IMR-90 (cell line): Measurements from ENCODE around the gene PARD3. TPM values are rescaled to one million over a fixed set of nuclear protein-coding genes. Genes with fewer than 3 reads are reported as not detected.

Source experiments
- ATAC-seq: fragments of 200-7000 bp; cut with Tn5 transposase; 2 replicates; pipeline ENCODE4 v1.9.1; 2020; ENCODE audit warnings: low read depth, mild to moderate bottlenecking, moderate library complexity
- BruUV-seq: library from RNA; stranded (reverse); fragments of 400-500 nt; replicated peaks from 2 replicates; lab custom pipeline; 2021; lab: Mats Ljungman, UMichigan
- CTCF ChIA-PET: fragments of 300-600 bp; formaldehyde crosslinking; extraction: SDS; loops from one replicate; lab custom pipeline; 2021; ENCODE audit warnings: antibody characterized with exemption; lab: Yijun Ruan, JAX
- POLR2A ChIA-PET: fragments of 300-600 bp; sonication (Branson Sonifier 250); formaldehyde crosslinking; loops from one replicate; lab custom pipeline; 2022; ENCODE audit warnings: antibody characterized with exemption; ENCODE audit not compliant: unreplicated experiment; lab: Charles Lee
- DNase-seq: peaks from one replicate; pipeline ENCODE4 v3.0.0; 2013
- H2AFZ ChIP-seq: replicated peaks from 2 replicates; pipeline ENCODE3; 2013; ENCODE audit warnings: low read length, mild to moderate bottlenecking; ENCODE audit not compliant: poor library complexity
- H2AK5ac ChIP-seq: 2 replicates; pipeline ENCODE4 v1.6.1; 2013; ENCODE audit warnings: low read depth, low read length, inconsistent platforms
- H2AK9ac ChIP-seq: replicated peaks from 2 replicates; pipeline ENCODE3; 2013; ENCODE audit warnings: mild to moderate bottlenecking, low read depth, low read length, moderate library complexity; ENCODE audit not compliant: poor library complexity
- H2BK120ac ChIP-seq: 2 replicates; pipeline ENCODE4 v1.6.1; 2013; ENCODE audit warnings: low read depth, low read length, inconsistent platforms
- H2BK15ac ChIP-seq: 3 replicates; pipeline ENCODE4 v1.6.1; 2013; ENCODE audit warnings: low read depth, low read length, inconsistent platforms
- H2BK20ac ChIP-seq: 2 replicates; pipeline ENCODE4 v1.6.1; 2013; ENCODE audit warnings: low read depth, mild to moderate bottlenecking, inconsistent platforms, low read length, moderate library complexity
- H2BK5ac ChIP-seq: 2 replicates; pipeline ENCODE4 v1.6.1; 2013; ENCODE audit warnings: mild to moderate bottlenecking, low read depth, low read length, inconsistent platforms; ENCODE audit not compliant: poor library complexity, severe bottlenecking
- H3K14ac ChIP-seq: replicated peaks from 2 replicates; pipeline ENCODE4 v1.6.1; 2013; ENCODE audit warnings: low read depth, low read length, inconsistent platforms
- H3K18ac ChIP-seq: 2 replicates; pipeline ENCODE4 v1.6.1; 2013; ENCODE audit warnings: low read depth, low read length, control low read depth
- H3K23ac ChIP-seq: 2 replicates; pipeline ENCODE4 v1.6.1; 2013; ENCODE audit warnings: low read depth, low read length, inconsistent platforms
- H3K27ac ChIP-seq: 2 replicates; pipeline ENCODE4 v1.5.1; 2013; ENCODE audit warnings: mild to moderate bottlenecking, control low read depth, low read length; ENCODE audit not compliant: insufficient read depth
- H3K27me3 ChIP-seq: 2 replicates; pipeline ENCODE4 v1.6.1; 2013; ENCODE audit warnings: low read length; ENCODE audit not compliant: control insufficient read depth, insufficient read depth
- H3K36me3 ChIP-seq: 2 replicates; pipeline ENCODE4 v1.6.1; 2013; ENCODE audit warnings: low read length, mixed read lengths; ENCODE audit not compliant: control insufficient read depth, insufficient read depth
- H3K4ac ChIP-seq: 2 replicates; pipeline ENCODE4 v1.6.1; 2013; ENCODE audit warnings: low read depth, low read length, inconsistent platforms
- H3K4me1 ChIP-seq: 2 replicates; pipeline ENCODE4 v1.6.1; 2013; ENCODE audit warnings: low read length, mixed read lengths; ENCODE audit not compliant: control insufficient read depth, insufficient read depth
- H3K4me2 ChIP-seq: 2 replicates; pipeline ENCODE4 v1.6.1; 2013; ENCODE audit warnings: low read depth, mild to moderate bottlenecking, control low read depth, low read length, moderate library complexity
- H3K4me3 ChIP-seq: 2 replicates; pipeline ENCODE4 v1.5.1; 2013; ENCODE audit warnings: low read depth, mild to moderate bottlenecking, control low read depth, low read length, moderate library complexity; ENCODE audit not compliant: insufficient read depth
- H3K56ac ChIP-seq: 2 replicates; pipeline ENCODE4 v1.6.1; 2013; ENCODE audit warnings: low read length, inconsistent platforms; ENCODE audit not compliant: insufficient read depth; ENCODE audit errors: extremely low read depth
- H3K79me1 ChIP-seq, 2 experiments: 2 replicates each; pipeline ENCODE4 v1.6.1; 2013; ENCODE audit warnings: low read length in 2 of 2, inconsistent platforms in 1 of 2, low read depth in 1 of 2
- H3K9ac ChIP-seq: 2 replicates; pipeline ENCODE4 v1.6.1; 2013; ENCODE audit warnings: low read depth, low read length, control low read depth
- H3K9me1 ChIP-seq: 2 replicates; pipeline ENCODE4 v1.6.1; 2013; ENCODE audit warnings: low read length, inconsistent platforms; ENCODE audit not compliant: insufficient read depth
- H3K9me3 ChIP-seq: 2 replicates; pipeline ENCODE4 v1.6.1; 2013; ENCODE audit warnings: low read length; ENCODE audit not compliant: control insufficient read depth, insufficient read depth
- H4K20me1 ChIP-seq: 2 replicates; pipeline ENCODE4 v1.6.1; 2013; ENCODE audit warnings: low read length, inconsistent platforms; ENCODE audit not compliant: insufficient read depth
- H4K5ac ChIP-seq: 2 replicates; pipeline ENCODE4 v1.6.1; 2013; ENCODE audit warnings: mild to moderate bottlenecking, low read depth, low read length, control low read depth
- H4K8ac ChIP-seq, 2 experiments: 2 replicates each; pipeline ENCODE4 v1.6.1; 2013; ENCODE audit warnings: low read depth in 2 of 2, low read length in 2 of 2, control low read depth in 1 of 2, inconsistent platforms in 1 of 2
- H4K91ac ChIP-seq: 2 replicates; pipeline ENCODE4 v1.6.1; 2013; ENCODE audit warnings: low read depth, low read length, inconsistent platforms; ENCODE audit not compliant: insufficient read depth
- FOS ChIP-seq: fragments of 150-350 bp; IDR thresholded peaks from 2 replicates; pipeline ENCODE4 v1.6.1; 2016; ENCODE audit warnings: low read depth, low read length
- MXI1 ChIP-seq: IDR thresholded peaks from 2 replicates; pipeline ENCODE4 v1.6.1; 2012; ENCODE audit warnings: low read depth, mild to moderate bottlenecking, low read length, moderate library complexity, borderline replicate concordance
- RCOR1 ChIP-seq: IDR thresholded peaks from 2 replicates; pipeline ENCODE4 v1.6.1; 2012; ENCODE audit warnings: mild to moderate bottlenecking, low read length, improper control_type of control experiment; ENCODE audit not compliant: insufficient replicate concordance
- SMC3 ChIP-seq: fragments of 150-350 bp; IDR thresholded peaks from 2 replicates; pipeline ENCODE4 v1.6.1; 2016; ENCODE audit warnings: low read depth, mild to moderate bottlenecking, antibody characterized with exemption, low read length, moderate library complexity
- WGBS, 2 experiments: methylation state at CpG; one replicate each; pipeline versions ENCODE4 v1.1.5 to v1.1.7; 2013; ENCODE audit warnings: missing lambda C conversion rate in 2 of 2; ENCODE audit not compliant: insufficient read length in 1 of 2; ENCODE audit errors: extremely low coverage in 2 of 2; 5-methylcytosine and 5-hydroxymethylcytosine counted together
- dilution Hi-C: fragments of 300-500 bp; cut with HindIII; formaldehyde crosslinking; loops from one replicate; pipeline ENCODE4 v1.14.3; 2018; ENCODE audit warnings: low sequenced_read_pairs; ENCODE audit not compliant: unreplicated experiment
- in situ Hi-C: fragments of 300-500 bp; cut with MboI; formaldehyde crosslinking; loops from 3 replicates; pipeline ENCODE4 v1.14.3; 2019; ENCODE audit warnings: low sequenced_read_pairs, inconsistent platforms, mixed read lengths
- intact Hi-C: fragments of 100-400 bp; cut with micrococcal nuclease; formaldehyde crosslinking; loops from 2 replicates; pipeline ENCODE4 v1.10.0; 2022
- polyA plus RNA-seq, 3 experiments: library from polyadenylated mRNA; depleted of rRNA; stranded (reverse); fragments of >200 nt; gene quantifications; 2 replicates each; pipeline ENCODE4 v1.2.3, GENCODE V29; 2012; ENCODE audit warnings: low replicate concordance in 1 of 3
- total RNA-seq: library from RNA; depleted of rRNA; stranded (reverse); fragments of >200 nt; gene quantifications from 2 replicates; pipeline ENCODE4 v1.2.3, GENCODE V29; 2012
- TF ChIP-seq, protein P1 (sequence below): fragments of 150-350 bp; IDR thresholded peaks from 2 replicates; pipeline ENCODE4 v1.6.1; 2016; ENCODE audit warnings: low read depth, mild to moderate bottlenecking, low read length, moderate library complexity, borderline replicate concordance

PARD3 gene
- total and polyA plus RNA-seq, 2 of the 4 experiments (the other 2 are of a cell fraction) = 14.6 to 37.5 TPM

GRCh38 chr10:34464000-34464399 lies 351.1 kb downstream of the PARD3 start:
- Histone ChIP-seq H3K56ac (no peak overlapping the region), H2BK120ac (no peak overlapping the region), H3K4me3 (no peak overlapping the region), H2AFZ (no peak overlapping the region), H4K5ac (no peak overlapping the region), H3K4ac (no peak overlapping the region), H3K23ac (no peak overlapping the region), H4K8ac (no peak overlapping the region), H3K27ac (no peak overlapping the region), H2BK20ac (no peak overlapping the region), H2BK15ac (no peak overlapping the region), H2AK5ac (no peak overlapping the region), H2BK5ac (no peak overlapping the region), H3K4me2 (no peak overlapping the region), H4K20me1 (no peaks in the 10 kb centered on the region), H3K9me3 (no peaks in the 10 kb centered on the region), H2AK9ac (no peak overlapping the region), H3K79me1 (peaks cover 0 to 3% of the 10 kb centered on the region in 2 experiments; a peak in 1 of 4 replicates), H4K91ac (no peak overlapping the region), H3K9ac (no peak overlapping the region), H3K9me1 (no peaks in the 10 kb centered on the region), H3K14ac (no peak overlapping the region), H3K36me3 (peaks cover 4% of the 10 kb centered on the region; the same call in 1 of the 2 replicates), H3K18ac (no peak overlapping the region), H3K27me3 (no peaks in the 10 kb centered on the region), H3K4me1 (no peaks in the 10 kb centered on the region)
- intact Hi-C loops = no loop called here
- CTCF ChIA-PET = no interaction called here
- POLR2A ChIA-PET = no interaction called here
- TF ChIP-seq SMC3 (no peak), RCOR1 (no peak), MXI1 (no peak), FOS (no peak)
- TF ChIP-seq, protein P1, sequence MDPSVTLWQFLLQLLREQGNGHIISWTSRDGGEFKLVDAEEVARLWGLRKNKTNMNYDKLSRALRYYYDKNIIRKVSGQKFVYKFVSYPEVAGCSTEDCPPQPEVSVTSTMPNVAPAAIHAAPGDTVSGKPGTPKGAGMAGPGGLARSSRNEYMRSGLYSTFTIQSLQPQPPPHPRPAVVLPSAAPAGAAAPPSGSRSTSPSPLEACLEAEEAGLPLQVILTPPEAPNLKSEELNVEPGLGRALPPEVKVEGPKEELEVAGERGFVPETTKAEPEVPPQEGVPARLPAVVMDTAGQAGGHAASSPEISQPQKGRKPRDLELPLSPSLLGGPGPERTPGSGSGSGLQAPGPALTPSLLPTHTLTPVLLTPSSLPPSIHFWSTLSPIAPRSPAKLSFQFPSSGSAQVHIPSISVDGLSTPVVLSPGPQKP = no peak
- dilution Hi-C loops = no loop called here
- in situ Hi-C loops = no loop called here
- ATAC-seq (no peak), DNase-seq (no peak)
- WGBS, 2 experiments = no CpG with 5 or more reads among the region's 3 CpGs
- no TSS peak for BruUV-seq
